Transverse colon (tissue), 4 donors: ENCODE measurements around the gene CYP2B6.

ENCODE experiments used
- EP300 ChIP-seq: sonication (generic); formaldehyde crosslinking; IDR thresholded peaks from one replicate; pipeline ENCODE4 v1.6.1; 2017; ENCODE audit warnings: antibody characterized with exemption, low read depth
- POLR2A ChIP-seq: fragments of 450-650 bp; IDR thresholded peaks from one replicate; pipeline ENCODE4 v1.6.1; 2016; ENCODE audit warnings: antibody characterized with exemption, mild to moderate bottlenecking, moderate library complexity
- POLR2AphosphoS5 ChIP-seq, 3 donors: sonication (generic); formaldehyde crosslinking; IDR thresholded peaks; one replicate each; pipeline ENCODE4 v1.6.1; 2016; ENCODE audit warnings: antibody characterized with exemption in 3 of 3
- TF ChIP-seq, protein P1 (sequence below), 5 experiments: fragments of 200-600 bp in 3 of 5; fragments of 450-650 bp in 2 of 5; sonication (generic) in 3 of 5; IDR thresholded peaks; 1 replicate in 2 of 5; 2 replicates in 3 of 5; pipeline ENCODE4 v1.5.1; 2016 to 2017; ENCODE audit warnings: antibody characterized with exemption in 5 of 5, inconsistent platforms in 3 of 5, mild to moderate bottlenecking in 2 of 5, moderate library complexity in 1 of 5

DNA sequence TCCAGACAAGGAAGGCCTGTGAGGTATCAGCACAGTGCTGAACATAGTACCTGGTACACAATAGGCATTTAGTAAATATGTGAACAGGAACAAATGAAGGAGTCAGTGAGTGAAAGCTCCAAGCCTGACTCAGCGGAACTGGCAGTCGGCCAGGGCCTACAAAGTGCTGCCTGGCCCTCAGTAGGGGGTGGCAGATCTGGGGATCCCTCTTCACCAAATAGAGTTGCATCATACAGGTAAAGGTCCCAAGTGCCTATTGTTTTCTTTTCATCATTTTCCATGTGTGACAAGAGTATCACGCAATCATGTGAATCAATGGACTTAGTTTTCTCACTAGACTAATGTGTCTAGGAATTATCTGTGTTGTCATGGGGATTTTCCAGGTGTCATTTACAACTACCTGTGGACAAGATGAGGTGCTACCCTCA is 9.2 kb downstream of the CYP2B6 start:
- TF ChIP-seq, protein P1, sequence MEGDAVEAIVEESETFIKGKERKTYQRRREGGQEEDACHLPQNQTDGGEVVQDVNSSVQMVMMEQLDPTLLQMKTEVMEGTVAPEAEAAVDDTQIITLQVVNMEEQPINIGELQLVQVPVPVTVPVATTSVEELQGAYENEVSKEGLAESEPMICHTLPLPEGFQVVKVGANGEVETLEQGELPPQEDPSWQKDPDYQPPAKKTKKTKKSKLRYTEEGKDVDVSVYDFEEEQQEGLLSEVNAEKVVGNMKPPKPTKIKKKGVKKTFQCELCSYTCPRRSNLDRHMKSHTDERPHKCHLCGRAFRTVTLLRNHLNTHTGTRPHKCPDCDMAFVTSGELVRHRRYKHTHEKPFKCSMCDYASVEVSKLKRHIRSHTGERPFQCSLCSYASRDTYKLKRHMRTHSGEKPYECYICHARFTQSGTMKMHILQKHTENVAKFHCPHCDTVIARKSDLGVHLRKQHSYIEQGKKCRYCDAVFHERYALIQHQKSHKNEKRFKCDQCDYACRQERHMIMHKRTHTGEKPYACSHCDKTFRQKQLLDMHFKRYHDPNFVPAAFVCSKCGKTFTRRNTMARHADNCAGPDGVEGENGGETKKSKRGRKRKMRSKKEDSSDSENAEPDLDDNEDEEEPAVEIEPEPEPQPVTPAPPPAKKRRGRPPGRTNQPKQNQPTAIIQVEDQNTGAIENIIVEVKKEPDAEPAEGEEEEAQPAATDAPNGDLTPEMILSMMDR (IDR thresholded peaks at IDR 0.05) = no peak
- TF ChIP-seq POLR2A = no peak
- TF ChIP-seq EP300 = no peak
- no peak for TF ChIP-seq POLR2AphosphoS5 (IDR thresholded peaks at IDR 0.05)
